Measurements from ENCODE around the gene ACTL6B.

The ACTL6B gene

GRCh38 chr7:100678291-100678984 is 22.2 kb upstream of the ACTL6B start:
- no peak for DNase-seq (ENCODE audit: low read depth)
- TF ChIP-seq CTCF (IDR thresholded peaks at IDR 0.05; ENCODE audit: insufficient read depth, low read depth, low read length, missing control alignments), result no peak
- H3K4me3 ChIP-seq (ENCODE audit: low read depth, low read length), result no peak overlapping the region

- no peak for TF ChIP-seq CTCF (IDR thresholded peaks at IDR 0.05; ENCODE audit: insufficient read depth, low read depth, low read length, missing control alignments)
- no peak overlapping the region for H3K4me3 ChIP-seq (ENCODE audit: low read depth, low read length)
- DNase-seq (ENCODE audit: low read depth), result no peak
Measured at GRCh38 chr7:100677308-100678267, 21.3 kb upstream of the ACTL6B start.

GRCh38 chr7:100676501-100677306 is 20.5 kb upstream of the ACTL6B start:
- TF ChIP-seq CTCF (IDR thresholded peaks at IDR 0.05; ENCODE audit: insufficient read depth, low read depth, low read length, missing control alignments), result no peak
- peak overlapping the region; percentile 68 for H3K4me3 ChIP-seq (ENCODE audit: low read depth, low read length)
- DNase-seq (ENCODE audit: low read depth), result no peak

GRCh38 chr7:100675581-100676350 is 19.5 kb upstream of the ACTL6B start:
- no peak for TF ChIP-seq CTCF (IDR thresholded peaks at IDR 0.05; ENCODE audit: insufficient read depth, low read depth, low read length, missing control alignments)
- peak overlapping the region; percentile 68 for H3K4me3 ChIP-seq (ENCODE audit: low read depth, low read length)
- DNase-seq (ENCODE audit: low read depth), result peak; percentile 91

GRCh38 chr7:100675105-100675451 is 18.8 kb upstream of the ACTL6B start:
- H3K4me3 ChIP-seq (ENCODE audit: low read depth, low read length), result peak overlapping the region; percentile 68
- DNase-seq (ENCODE audit: low read depth), result no peak
- no peak for TF ChIP-seq CTCF (IDR thresholded peaks at IDR 0.05; ENCODE audit: insufficient read depth, low read depth, low read length, missing control alignments)
